NCI-H2171 (cell line): Measurements from ENCODE around the gene GALNT16.
A peak's percentile ranks its signal among the peaks of the same experiment; 100 is the strongest.

Source experiments
- DNase-seq: peaks from one replicate; lab custom pipeline; 2025; lab: John Stamatoyannopoulos, UW

Gene GALNT16

GRCh38 chr14:69339426-69339825 is 79.5 kb downstream of the GALNT16 start:
- no peak for DNase-seq

GRCh38 chr14:69342928-69343525 is 83.1 kb downstream of the GALNT16 start:
- no peak for DNase-seq

- DNase-seq, result no peak
These were observed 84.2 kb downstream of the GALNT16 start for GRCh38 chr14:69344171-69344570.

- no peak for DNase-seq
These were observed 85.4 kb downstream of the GALNT16 start for GRCh38 chr14:69345402-69345801.

GRCh38 chr14:69346710-69347109 is 86.8 kb downstream of the GALNT16 start:
- DNase-seq, result no peak

GRCh38 chr14:69349091-69349777 is 89.3 kb downstream of the GALNT16 start:
- no peak for DNase-seq

GRCh38 chr14:69350892-69351291 is 90.9 kb downstream of the GALNT16 start:
- DNase-seq, result no peak

- no peak for DNase-seq
These were observed 91.4 kb downstream of the GALNT16 start for GRCh38 chr14:69351385-69351784.

- no peak for DNase-seq
These were observed 92.0 kb downstream of the GALNT16 start for GRCh38 chr14:69351911-69352310.

- no peak for DNase-seq
These were observed 93.2 kb downstream of the GALNT16 start for GRCh38 chr14:69353168-69353567.

- DNase-seq, result peak; percentile 12
These were observed 94.6 kb downstream of the GALNT16 start for GRCh38 chr14:69354383-69355153.

GRCh38 chr14:69355154-69355597 is 95.2 kb downstream of the GALNT16 start:
- no peak for DNase-seq

- DNase-seq, result no peak
These were observed 95.8 kb downstream of the GALNT16 start for GRCh38 chr14:69355607-69356281.

- DNase-seq, result no peak
These were observed 97.1 kb downstream of the GALNT16 start for GRCh38 chr14:69356903-69357543.

GRCh38 chr14:69357544-69358200 is 97.7 kb downstream of the GALNT16 start:
- DNase-seq, result no peak

GRCh38 chr14:69358233-69358963 is 98.4 kb downstream of the GALNT16 start:
- DNase-seq, result no peak

GRCh38 chr14:69358966-69359365 is 99.0 kb downstream of the GALNT16 start:
- no peak for DNase-seq

GRCh38 chr14:69360438-69361108 is 100.6 kb downstream of the GALNT16 start:
- DNase-seq, result peak; percentile 18

- DNase-seq, result no peak
These were observed 103.1 kb downstream of the GALNT16 start for GRCh38 chr14:69363055-69363454.

GRCh38 chr14:69363964-69364363 is 104.0 kb downstream of the GALNT16 start:
- DNase-seq, result no peak
